D341Med (cell line): Measurements from ENCODE around the gene GOLT1A.

Source experiments
- DNase-seq: peaks from one replicate; pipeline ENCODE4 v3.0.0; 2012; ENCODE audit warnings: low spot score

Gene GOLT1A

GRCh38 chr1:204213668-204214662, at the start of gene GOLT1A:
GOLT1A (minus strand) TSS chr1:204213988; CDS start chr1:204213906, 82 bp downstream.
- peak; percentile 74 for DNase-seq

GRCh38 chr1:204263254-204263910, 49.6 kb upstream of the GOLT1A start:
- no peak for DNase-seq

DNA sequence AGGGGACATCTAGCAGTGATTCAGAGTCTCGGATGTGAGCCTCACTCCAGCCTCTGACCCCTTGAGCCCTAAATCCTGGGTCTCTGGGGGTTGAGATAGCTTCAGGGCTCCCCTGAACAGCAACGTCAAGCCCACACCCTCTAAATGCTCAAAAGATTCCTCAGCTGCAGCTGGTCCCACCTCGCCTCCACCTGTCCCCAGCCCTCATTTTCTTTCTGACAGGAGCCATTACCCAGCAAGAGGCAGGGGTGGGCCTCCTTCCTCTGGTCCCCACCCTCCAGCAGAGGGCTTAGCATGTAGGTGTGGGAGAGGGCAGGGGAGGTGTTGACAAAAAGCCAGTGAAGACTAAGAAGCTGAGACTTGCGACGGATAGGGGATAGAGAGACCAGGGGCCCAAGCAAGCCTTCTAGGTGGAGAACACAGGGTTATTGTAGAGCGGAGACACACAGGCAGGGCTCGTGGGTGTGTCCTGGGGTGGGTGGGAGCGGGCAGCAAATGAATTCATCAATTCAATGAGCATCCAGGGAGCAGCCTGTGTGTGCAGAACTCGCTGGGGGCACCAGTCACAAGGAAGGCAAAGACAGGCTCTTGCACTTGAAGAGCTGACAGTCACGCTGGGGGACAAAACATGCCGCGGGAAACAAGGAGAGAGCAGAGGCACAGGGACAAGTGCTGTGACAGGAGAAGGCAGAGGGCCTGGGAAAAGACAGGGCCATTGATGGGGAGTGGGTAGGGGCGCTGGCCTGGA, 48.9 kb upstream of the GOLT1A start:
- DNase-seq, result no peak

DNA sequence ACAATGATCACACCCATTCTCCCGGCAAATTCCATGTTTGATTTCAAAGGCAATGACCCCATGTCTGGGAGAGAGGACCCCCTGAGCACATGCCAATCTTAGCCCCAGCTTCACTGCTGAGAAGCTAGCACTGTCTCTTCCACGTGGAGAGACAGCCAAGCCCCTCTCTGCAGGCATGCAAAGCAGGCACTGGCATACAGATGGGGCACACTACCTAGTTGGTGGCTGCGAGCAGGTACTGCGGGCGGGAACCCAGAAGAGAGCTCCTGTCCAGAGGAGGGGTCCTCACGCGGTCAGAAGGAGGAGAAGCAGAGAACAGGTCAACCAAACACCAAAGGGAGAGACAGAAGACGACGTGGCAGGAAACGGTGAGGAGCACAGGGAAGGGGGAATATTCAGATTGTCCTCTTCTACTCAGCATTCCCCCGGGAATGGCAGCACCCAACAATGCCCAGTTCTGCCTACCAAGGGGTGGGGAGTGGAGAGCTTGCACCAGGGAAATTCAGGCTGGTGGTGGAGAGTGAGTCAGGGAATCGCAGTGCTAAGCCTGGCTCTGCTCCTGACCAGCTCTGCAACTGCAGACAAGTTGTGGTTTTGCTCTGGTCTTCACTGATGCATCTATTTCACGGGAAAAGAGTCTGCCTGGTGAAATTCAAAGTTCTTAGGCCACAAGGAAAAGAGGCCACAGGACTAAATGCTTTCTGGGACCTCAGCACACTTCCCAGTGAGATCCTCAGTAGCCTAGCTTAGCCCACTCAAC, 48.1 kb upstream of the GOLT1A start:
- DNase-seq, result no peak

GRCh38 chr1:204261266-204261665, 47.5 kb upstream of the GOLT1A start:
- DNase-seq, result no peak

GRCh38 chr1:204260601-204261197, 46.9 kb upstream of the GOLT1A start:
- no peak for DNase-seq

DNA sequence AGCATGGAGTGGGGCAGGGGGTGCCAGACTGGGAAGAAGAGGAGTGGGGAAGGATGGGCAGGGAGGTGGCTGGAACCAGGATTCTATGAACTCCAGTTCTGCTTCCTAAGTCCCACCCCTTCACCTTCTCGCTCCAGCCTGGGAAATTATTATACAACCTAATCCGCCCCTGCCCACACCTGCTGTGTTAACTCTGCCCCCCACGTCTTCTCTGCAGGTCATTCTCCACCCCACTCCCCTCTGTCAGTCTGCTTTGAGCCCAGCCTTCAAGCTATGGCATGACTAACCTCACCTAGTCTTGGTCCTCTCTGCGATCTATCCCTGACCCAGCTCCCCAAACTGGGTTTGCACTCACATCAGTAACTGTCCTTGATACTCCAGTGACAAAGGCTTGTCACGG, 46.0 kb upstream of the GOLT1A start:
- no peak for DNase-seq

- no peak for DNase-seq
These were observed 45.4 kb upstream of the GOLT1A start for GRCh38 chr1:204259196-204259595.

GRCh38 chr1:204258213-204259115, 44.7 kb upstream of the GOLT1A start:
- DNase-seq, result peak; percentile 93

DNA sequence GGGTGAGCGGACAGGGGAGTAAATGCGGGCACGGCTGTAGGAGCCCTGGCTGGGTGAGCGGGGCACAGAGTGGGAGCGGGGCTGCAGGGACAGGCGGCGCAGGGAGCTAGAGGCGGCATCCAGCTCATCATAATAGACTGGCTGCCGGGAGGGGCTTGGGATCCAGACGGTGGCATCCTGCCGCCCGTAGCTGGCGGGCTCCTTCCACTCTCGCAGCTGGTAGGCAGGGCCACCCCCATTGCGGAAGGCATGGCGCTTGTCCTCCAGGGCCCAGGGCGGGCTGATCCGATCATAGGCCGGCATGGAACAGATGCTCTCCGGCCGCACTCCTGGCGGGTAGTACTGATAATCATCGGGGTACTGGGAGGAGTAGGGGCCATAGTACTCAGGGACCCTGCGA, 43.7 kb upstream of the GOLT1A start:
- DNase-seq, result no peak

DNA sequence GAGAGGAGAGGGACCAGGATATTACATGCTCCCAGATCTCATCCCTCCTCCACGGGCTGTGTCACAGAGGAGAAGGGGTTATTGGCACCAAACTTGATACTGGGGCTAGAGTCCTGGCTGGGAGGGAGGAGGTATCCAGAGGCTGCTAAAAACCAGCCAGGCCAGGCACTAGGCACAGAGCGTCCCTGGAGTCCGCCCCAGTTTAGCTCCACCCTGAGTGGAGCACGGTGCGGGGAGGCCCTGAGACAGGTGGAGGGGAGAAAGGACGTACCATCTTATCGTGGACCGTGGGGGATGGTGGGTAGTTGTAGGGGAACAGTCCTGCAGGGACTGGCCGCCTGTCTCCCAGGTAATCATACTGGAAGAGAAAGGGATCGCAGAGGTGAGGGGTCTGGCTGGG, 42.7 kb upstream of the GOLT1A start:
- no peak for DNase-seq

DNA sequence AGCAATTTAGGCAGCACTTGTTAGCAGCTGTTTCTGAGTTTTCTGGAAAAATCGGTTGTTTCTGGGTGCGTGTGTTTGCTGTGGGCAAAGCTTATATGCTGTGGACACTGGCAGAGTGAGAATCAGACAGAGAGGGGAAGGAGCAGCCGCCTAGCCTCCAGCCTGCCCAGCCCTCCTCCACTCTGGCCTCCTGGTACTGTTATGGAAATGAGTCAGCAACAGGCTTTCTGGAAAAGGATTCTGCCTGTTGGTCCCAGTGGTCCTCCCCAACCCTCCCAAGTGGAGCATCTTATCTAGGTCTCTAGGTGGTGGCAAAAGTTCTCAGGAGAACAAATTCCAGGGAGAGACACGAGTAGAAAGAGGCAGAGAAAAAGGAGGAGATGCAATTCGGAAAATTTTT, 42.2 kb upstream of the GOLT1A start:
- DNase-seq, result no peak

DNA sequence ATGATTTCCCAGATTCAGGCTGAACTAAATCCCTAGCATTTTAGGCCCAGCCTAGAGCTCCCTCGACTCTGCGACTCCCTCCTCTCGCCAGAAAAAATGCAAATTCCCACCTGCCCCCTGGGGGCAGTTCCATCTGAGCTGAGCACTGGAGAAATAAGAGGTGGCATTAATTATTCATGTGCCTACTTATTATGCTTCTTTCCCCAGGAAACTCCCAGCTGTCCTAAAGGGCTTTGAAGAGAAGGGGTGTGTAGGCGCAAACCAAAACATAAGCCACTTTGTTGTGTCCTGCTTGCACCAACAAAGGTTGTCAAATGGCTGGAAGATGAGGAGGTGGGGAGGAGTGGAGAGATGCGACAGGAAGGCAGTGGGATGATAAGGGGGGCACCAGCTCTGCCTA, 41.4 kb upstream of the GOLT1A start:
- DNase-seq, result peak; percentile 62

- no peak for DNase-seq
These were observed 40.4 kb upstream of the GOLT1A start for GRCh38 chr1:204254031-204254661.

GRCh38 chr1:204251926-204252689, 38.3 kb upstream of the GOLT1A start:
- no peak for DNase-seq

DNA sequence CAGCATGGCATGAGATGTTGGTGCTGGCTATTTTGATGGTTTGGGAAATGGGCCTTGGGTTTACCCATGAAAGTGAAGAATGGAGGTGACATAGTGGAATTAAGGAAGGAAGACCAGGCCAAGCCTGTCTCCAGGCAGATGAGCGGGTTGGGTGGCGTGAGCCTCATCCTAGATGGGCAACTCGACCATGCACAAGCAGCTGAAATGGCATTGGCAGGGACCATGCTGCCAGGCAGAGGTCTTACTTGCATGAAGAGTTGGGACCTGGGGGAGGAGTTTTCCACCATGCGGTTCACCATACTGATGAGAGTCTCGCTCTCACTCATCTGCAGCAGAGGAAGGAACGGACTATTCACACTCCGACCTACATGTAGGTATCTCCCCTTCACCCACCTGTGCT, 37.5 kb upstream of the GOLT1A start:
- DNase-seq, result no peak

GRCh38 chr1:204250428-204251030, 36.7 kb upstream of the GOLT1A start:
- no peak for DNase-seq

GRCh38 chr1:204249736-204250427, 36.1 kb upstream of the GOLT1A start:
- DNase-seq, result no peak
